Measurements from ENCODE around the gene RASSF3.
A peak's percentile ranks its signal among the peaks of the same experiment; 100 is the strongest.

RASSF3 gene

DNA sequence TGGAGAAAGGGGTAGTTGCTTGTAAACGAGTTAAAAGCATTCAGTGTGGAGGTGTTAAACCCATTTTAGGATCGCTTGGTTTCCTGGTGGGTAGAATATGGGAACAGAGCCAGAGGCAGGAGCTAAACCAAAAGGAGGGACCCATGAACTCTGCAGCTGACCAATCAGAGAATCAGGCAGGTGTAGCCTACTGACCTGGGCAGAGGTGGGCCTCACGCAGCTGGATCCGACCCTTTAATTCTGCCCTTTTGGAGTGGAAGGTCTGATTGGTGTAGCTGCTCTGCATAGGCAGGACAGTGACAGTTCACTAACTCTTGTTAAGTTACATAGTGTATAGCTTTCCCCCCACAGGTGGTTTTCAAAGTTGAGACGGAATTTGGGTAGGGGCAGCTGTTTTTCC, 85.3 kb downstream of the RASSF3 start:
- DNase-seq, result no peak

DNA sequence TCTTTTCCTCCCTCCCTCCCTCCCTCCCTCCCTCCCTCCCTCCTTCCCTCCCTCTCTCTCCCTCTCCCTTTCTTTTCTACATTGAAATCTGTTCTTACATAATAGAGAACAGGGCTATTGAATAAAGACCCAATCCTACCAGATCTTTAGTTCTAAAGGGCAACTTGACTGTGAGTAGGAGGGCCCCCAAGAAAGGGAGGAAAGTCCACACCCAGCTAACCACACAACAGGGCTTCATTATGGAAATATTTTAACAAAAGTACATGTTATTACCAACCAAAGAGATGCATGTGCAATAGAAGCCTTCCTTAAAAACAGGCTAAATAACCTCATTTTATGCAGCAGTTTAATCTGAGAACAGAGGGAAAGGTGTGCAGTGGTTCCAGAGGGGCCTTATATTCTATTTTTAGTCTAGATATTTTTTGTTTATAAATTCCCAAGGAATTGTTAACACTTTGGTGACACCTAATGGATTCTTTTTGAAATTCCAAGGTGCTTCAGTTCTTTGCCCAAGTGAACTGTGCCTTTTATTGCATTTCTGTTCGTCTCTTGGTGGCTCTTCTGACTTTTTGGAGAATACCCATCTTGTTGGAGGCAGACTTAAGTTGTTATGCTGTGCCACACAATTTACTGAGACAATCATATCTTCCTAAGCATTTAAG, 85.9 kb downstream of the RASSF3 start:
- no peak for DNase-seq

DNA sequence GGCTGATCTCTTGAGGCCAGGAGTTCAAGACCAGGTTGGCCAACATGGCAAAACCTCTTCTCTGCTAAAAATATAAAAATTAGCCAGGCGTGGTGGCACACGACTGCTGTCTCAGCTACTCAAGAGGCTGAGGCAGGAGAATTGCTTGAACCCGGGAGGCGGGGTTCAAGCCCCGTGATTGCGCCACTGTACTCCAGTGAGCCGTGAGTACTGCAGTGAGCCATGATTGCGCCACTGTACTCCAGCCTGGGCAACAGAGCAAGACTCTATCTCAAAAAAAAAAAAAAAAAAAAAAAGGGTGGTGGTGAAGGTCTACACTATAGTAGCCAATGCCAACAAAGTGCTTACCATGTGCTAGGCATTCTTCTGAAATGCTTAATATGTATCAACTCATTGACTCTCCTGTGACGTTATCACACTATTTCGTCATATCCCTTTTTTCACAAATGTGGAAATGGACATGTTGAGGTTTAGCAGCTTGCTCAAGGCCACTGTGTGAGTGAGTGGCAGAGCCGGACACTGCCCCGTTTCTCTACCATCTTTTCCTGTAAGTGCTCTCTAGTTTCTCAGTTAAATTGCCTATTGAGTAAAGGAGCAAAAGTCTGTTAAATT, 89.3 kb downstream of the RASSF3 start:
- no peak for DNase-seq

DNA sequence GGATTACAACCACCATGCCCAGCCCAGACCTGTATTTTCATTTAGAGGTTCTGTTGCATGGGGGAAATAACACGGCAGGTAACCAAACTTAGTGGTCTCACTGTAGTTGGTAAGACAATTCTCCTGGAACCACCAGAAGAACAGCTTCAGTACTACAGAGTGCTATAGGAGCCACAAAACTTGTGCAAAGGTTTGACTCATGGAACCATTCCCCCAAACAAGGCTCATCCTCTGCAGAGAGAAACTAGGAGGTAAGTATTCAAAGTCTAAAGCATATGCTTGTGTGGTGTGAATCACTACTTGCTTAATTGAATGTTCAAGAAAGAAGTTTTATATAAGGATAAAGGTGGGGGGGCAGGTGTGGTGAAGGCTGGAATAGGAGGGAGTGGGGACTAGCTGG, 90.2 kb downstream of the RASSF3 start:
- no peak for DNase-seq

DNA sequence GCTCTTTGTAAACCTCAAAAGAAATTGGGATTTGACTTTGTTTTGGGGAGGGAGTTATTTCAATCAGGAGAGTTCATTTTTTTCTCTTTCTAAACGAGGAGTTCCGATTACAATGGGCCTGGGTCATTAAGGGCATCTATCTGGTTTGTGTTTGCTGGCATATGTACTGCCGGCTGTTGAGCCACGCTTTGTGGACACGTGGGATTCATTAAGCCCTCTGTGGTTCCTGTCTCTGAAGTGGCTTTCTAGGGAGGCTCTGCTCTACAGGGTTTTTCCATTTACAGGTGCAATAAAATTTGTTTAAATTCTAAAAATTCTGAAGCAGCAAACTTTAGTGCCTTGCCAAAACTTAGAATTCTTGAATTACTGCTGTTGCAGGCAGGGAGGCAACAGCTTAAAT, 91.0 kb downstream of the RASSF3 start:
- no peak for DNase-seq

DNA sequence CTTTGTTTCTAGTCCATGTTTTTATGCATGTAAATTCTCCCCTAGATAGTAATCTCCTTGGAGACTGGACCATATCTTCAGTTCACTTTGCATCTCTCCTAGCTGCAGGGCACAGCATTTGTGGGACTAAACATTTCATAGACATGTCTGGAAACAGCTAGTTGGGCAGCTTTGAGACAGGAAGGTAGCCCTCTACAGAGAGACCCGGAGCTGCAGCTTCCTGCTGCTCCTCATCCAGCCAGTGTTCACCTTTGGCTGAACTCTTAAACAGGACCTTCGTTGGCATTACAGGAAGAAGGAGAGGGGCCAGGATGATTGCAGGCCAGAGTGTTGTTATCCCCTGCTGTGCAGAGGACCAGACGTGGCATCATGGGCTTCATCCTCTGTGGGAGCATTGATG, 96.0 kb downstream of the RASSF3 start:
- DNase-seq, result no peak

DNA sequence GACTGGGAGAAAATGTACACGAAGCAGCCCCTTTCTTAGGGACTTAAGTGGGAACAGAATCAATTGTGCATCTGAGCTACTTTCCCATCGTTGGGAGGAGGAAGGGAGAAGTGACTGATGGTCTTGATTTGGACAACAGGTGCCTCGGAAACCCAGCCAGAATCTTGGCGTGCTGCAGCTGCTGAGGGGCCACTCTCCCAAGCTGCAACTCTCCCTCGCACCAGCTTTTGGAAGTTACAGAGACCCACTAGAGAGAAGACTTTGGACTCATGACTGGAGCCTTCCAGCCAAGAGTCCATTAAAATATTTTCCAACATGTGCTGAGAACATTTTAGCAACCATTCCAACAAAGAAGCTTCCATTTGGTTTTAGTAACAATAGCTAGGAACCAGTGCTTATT, 96.6 kb downstream of the RASSF3 start:
- no peak for DNase-seq

DNA sequence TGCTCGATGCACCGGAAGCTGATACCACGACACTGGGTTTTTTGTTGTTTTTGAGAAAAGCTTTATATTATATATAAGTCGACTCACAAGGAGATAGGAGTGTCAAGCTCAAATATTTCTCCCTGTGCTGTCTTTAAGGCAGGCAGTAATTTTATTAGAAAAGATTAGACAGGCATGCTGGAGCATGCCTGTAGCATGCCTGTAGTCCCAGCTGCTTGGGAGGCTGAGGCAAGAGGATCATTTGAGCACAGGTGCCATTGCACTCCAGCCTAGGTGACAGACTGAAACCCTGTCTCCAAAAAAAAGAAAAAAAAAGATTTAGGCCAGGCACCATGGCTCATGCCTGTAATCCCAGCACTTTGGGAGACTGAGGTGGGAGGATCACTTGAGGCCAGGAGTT, 97.1 kb downstream of the RASSF3 start:
- no peak for DNase-seq

DNA sequence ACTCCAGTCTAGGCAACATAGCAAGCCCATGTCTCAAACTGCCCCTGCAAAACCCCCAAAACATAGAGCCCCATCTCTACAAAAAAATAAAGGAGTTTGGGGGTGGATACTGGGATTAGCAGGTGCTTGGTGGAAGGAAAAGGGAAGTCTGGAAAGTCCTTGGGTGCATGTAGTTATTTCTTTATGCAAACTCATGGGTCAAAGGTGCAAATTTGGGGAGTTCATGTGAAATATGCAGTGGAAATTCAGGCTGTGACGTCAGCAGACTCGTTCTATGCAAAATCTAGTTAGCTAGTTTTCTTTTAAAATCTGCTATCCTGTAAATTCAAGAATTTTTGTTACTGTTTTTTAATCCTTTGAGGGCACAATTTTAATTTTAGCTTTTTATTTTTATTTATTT, 97.6 kb downstream of the RASSF3 start:
- DNase-seq, result no peak

DNA sequence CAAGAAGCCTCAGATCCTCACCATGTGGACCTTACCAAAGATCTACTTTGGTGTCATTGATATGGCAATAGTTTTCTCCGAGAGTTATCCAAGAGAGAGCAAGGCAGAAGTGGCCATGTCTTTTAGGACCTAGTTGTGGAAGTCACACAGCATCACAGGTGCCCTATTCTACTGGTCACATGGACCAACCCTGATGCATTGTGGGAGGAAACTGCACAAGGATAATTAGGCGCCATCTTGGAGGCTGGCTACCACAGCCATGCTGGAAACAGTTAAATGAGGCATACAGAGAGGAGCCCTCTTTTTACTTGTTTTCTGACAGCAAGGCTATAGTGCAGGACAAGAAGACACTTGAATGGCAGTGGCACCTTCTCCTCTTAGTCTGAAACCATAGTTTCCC, 99.1 kb downstream of the RASSF3 start:
- no peak for DNase-seq

DNA sequence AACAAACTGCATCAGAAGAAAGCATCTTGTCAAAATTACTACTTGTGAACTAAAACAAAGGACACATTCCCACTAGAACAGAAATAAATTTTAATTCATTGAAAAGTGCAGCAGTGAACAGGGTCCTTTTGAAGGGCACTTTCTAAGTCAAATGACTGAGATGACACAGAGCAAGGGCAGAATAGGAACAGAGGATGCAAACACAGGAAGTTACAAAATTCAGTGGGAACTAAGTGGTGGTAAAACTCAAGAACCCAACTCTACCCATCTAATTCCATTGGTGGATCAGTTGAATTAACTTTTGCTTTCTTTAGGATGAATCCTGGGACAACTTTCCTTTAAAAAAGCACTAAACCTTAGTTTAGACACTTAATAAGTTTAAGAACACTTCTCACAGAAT, 103.1 kb downstream of the RASSF3 start:
- DNase-seq, result no peak

DNA sequence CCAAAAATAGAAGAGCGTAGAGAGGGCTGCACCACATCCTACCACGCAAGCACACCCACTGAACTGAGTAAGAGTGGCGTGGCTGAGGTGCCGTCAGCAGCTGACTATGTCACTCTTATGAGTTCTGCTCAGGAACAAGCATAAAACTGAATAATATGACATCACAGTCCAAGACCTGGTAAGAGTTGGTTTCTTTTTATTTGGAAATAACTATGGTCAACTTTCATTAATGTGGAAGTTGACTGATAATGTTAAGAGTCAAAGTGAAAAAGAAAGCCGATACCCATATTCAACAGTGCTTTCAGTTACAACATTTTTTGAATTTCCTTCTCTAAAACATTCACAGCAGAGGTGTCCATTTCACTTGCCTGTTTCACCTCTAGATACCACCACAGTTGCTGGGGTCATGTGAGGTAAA, 104.3 kb downstream of the RASSF3 start:
- no peak for DNase-seq

DNA sequence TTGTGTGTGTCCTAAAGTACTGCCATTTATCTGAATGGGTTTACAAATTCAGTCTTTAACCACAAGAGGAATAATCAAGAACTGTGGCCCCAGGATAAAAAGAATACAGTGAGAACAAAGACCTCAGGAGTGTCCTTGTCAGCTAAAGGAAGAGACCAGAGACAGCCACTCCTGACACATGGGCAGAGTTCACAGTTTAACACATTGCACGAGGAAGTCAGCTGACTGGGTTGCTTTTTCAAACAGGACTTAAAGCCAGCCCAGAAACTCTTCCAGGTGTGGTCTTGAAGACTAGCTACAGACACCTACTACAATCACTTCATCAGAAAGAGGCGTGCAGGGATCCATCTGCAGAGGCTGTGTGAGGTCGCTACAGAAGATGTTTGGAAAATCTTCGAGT, 106.1 kb downstream of the RASSF3 start:
- DNase-seq, result no peak

DNA sequence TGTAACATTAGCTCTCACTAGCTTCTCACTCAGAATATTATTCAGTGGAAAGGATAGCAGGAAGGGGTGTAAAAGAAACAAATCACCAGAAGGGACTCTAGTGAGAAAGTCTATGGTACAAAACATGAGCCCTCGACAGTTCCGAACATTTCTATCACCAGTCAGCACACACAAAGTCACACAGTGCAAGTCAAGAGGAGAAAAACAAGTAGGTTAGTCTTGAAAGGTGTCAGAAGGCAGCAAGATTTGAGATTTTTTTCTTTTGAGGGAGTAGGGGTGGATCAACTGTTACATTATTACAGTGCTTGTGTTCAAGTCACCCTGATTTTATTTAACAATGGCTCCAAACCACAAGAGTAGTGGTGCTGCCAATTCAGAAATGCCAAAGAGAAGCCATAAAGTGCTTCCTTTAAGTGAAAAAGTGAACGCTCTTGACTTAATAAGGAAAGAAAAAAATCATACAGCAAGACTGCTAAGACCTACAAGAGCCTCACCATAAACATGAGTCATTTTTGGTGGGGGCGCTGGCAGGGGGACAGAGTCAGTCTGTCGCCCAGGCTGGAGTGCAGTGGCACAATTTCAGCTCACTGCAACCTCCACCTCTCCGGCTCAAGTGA, 106.7 kb downstream of the RASSF3 start:
- DNase-seq, result no peak

DNA sequence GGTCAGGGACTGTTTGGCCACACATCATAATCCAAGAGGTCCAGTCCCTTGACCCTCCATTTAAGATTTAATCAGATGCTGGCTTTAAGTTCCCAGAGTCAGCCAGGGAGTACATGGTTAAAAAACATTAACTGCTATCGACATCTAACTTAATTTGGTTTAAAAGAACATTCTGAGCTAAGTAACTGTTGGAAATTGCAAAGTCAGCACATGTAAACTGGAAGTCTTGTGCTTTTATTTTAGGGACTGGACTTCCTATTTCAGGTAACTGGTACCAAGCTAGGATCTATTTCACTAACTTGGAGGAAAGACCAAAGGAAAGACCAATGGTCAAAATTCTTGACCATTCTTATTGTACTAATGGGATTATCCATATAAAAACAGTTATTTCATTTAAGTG, 108.4 kb downstream of the RASSF3 start:
- no peak for DNase-seq

DNA sequence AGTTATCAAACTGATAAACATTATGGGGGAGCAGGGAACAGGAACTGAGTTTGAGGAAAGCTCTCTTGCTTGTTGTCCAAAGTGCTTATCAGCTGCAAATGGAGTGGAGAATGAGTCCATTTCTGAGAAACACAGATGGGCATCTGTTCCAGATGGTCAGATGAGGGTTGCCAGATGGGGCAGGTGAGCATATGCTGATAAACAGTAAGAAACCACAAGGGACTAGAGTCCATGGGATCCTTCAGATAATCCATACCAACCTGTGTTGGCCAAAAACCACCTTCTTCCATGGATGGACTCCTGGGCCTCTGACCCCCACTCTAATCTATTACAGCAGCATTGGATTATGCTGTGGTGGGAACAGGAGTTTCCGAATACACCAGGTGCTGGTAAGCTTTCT, 110.6 kb downstream of the RASSF3 start:
- DNase-seq, result peak; percentile 85

DNA sequence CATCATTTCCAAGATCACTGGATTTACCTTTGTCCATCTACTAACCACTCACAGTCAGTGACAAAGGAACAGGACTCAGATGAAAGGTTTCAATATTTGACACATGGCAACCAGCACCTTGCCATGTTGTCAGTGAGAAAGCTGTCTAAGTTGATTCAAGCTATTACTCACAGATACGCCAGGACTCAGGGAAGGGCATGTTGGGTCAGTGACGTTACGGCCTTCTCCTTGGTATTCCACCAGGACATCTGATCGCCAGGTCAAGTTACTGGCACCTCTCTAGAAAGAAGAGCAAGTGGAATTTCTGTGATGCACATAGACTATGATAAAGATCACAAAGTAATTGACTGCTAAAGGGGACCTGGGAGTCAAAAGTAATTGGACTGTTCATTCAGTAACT, 112.5 kb downstream of the RASSF3 start:
- no peak for DNase-seq

DNA sequence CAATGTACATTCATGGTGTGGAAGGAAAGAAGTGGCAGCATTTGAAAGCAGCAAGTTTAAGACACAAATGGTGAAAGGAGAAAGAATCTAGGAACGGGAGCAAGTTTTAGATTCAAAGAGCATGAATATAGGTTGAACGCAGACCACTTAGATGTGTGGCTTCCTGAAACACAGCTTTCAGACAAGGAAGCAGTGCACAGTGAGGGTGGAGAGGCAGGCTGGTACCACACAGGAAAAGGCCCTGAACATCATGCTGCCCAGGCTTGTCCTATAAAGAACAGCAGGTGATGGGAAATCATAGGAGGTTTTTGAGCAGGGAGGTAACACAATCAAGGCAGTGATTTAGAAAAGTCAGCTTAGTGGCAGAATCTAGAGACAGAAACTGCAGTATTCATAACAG, 113.3 kb downstream of the RASSF3 start:
- no peak for DNase-seq

DNA sequence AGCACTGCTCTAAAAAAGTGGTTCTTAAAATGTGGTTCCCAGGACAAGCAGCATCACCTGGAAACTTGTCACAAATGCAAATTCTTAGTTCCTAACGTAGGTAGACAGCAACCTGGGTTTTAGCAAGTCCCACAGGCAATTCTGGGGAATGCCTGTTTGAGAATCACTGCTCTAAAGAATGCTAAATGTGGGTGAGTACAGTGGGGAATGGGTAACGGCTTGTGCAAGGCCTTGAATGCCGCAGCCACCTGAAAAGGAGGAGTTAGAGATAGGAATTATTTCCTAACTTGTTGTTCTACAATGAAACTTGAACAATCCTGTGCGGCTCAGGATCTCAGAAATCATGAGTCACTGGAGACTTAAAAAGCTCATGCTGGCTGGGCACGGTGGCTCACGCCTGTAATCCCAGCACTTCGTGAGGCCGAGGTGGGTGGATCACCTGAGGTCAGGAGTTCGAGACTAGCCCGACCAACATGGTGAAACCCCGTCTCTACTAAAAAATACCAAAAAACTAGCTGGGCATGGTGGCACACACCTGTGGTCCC, 114.0 kb downstream of the RASSF3 start:
- DNase-seq, result no peak

DNA sequence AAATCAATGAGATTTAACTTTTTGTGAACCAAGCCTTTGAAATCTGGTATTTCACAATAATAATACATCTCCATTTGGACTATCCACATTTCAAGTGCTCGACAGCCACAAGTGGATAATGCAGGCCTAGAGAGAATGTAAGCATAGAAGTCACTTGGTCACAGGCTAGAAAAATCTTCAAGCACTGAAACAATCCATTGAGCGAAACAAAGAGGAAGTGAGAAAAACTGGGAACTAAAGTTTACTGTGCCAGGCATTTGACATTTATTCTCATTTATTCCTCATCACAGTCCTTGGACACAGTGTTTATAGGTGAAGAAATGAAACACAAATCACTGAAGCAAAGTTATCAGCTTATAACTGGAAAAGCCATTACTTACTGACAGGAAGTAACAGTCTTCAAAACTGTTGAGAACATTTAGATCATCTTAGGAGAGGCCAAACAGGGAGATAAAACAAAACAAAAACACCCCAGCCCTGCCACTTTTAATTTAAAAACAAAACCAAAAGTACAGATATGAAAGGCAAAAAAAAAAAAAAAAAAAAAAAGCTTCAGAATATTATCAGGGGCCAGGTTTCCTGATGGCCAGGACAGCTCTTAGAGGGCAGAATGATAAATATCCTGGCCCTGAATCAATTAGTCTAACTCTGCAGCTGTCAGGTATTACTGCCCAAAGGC, 119.8 kb downstream of the RASSF3 start:
- DNase-seq, result no peak

DNA sequence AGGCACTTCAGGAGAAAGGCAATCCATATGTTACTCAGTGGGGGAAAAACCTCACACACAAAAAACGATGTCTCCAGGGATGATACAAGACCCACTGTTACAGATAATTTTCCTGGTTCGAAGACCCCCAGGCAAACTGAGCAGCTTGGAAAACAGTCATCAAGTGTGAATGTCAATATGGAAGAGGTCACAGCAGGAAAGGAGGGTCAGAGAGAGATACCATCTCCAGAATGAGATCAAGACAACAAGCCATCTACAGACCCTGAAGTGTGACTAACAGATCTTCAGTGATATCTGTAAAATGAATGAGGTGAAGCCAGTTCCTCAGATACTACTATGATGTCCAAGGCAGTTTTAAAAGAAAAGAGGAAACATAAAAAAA, 120.3 kb downstream of the RASSF3 start:
- peak; percentile 78 for DNase-seq

DNA sequence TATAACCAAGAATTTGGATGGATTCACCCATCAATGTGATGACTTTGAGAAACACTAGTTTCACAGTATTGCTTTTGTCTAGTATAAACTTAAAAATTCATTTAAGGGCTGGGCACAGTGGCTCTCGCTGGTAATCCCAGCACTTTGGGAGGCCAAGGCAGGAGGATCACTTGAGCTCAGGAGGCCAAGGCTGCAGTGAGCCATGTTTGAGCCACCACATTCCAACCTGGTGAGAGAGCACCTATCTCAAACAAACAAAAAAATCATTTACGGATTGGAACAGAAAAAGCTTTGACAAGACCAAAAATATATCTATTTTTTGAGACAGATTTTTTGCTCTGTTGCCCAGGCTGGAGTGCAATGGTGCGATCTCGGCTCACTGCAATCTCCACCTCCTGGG, 121.4 kb downstream of the RASSF3 start:
- DNase-seq, result no peak

DNA sequence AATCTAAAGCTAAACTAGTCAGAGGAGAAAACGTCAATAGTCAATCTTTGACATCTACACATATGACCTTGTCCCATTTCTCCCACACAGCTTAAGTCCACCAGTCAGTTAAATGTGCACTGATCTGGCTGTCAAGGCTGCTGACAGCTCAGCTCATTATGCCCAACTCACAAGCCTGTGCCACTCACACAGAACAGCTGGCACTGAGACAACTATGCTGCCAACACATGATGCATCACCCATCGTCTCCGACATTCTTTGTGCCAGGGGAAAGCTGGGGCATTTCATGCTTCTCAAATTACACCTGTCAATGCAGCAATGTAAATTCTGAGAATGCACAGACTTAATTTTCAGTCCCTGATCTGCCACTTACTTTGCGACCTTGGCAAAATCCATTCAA, 123.6 kb downstream of the RASSF3 start:
- DNase-seq, result peak; percentile 45

DNA sequence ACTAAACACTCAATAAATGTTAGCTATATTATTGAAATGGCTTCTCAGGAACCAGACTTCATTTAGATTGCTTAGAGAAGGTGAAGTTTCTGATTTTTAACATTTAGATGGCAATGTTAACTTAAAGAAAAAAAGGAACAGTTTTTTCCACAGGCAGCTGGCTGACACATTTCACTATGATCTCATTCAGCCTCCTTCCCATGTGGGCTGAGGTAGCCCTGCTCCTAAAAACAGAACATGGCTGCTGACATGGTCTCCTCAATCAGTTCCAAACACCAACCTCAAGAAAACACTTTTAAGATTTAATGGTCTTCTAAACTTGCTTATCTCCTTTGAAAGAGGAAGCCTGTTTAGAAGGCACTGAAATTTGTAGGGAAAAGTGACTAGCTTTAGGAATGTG, 125.1 kb downstream of the RASSF3 start:
- no peak for DNase-seq
